ENCODE measurements around the gene RPL22. TPM values are rescaled to one million over a fixed set of nuclear protein-coding genes. Genes with fewer than 3 reads are reported as not detected.
A peak's percentile ranks its signal among the peaks of the same experiment; 100 is the strongest.

The RPL22 gene
- total and polyA plus RNA-seq, 2 of the 13 experiments (the other 11 are each of a cell fraction or from before 2014, with no cell fraction given): 214 to 545 TPM

- peak; percentile 64; the same call in 1 of the 2 replicates for TF ChIP-seq AFF4 (CRISPR knock-in tag; IDR thresholded peaks at IDR 0.05)
- TF ChIP-seq, protein P1, sequence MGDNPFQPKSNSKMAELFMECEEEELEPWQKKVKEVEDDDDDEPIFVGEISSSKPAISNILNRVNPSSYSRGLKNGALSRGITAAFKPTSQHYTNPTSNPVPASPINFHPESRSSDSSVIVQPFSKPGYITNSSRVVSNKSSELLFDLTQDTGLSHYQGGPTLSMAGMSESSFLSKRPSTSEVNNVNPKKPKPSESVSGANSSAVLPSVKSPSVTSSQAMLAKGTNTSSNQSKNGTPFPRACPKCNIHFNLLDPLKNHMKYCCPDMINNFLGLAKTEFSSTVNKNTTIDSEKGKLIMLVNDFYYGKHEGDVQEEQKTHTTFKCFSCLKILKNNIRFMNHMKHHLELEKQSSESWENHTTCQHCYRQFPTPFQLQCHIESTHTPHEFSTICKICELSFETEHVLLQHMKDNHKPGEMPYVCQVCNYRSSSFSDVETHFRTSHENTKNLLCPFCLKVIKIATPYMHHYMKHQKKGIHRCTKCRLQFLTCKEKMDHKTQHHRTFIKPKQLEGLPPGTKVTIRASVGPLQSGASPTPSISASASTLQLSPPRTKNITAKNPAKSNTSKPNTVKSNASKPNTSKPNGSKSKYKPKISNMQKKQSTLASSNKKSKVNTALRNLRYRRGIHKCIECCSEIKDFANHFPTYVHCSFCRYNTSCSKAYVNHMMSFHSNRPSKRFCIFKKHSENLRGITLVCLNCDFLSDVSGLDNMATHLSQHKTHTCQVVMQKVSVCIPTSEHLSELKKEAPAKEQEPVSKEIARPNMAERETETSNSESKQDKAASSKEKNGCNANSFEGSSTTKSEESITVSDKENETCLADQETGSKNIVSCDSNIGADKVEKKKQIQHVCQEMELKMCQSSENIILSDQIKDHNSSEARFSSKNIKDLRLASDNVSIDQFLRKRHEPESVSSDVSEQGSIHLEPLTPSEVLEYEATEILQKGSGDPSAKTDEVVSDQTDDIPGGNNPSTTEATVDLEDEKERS (CRISPR knock-in tag; IDR thresholded peaks at IDR 0.05): peak; percentile 87
- peak; percentile 81 for TF ChIP-seq MIER3 (CRISPR knock-in tag; IDR thresholded peaks at IDR 0.05; ENCODE audit: borderline replicate concordance)
- TF ChIP-seq CCAR2 (optimal IDR thresholded peaks at IDR 0.05; ENCODE audit: low read depth, low read length): peak; percentile 48
- no peak; the same call in 1 of the 2 replicates for TF ChIP-seq GLI4 (CRISPR knock-in tag; IDR thresholded peaks at IDR 0.05; ENCODE audit: borderline replicate concordance)
- no peak for TF ChIP-seq CEBPB (IDR thresholded peaks at IDR 0.05; ENCODE audit: borderline replicate concordance, low read depth, low read length)
- peak; percentile 88 for TF ChIP-seq CBFB (CRISPR knock-in tag; IDR thresholded peaks at IDR 0.05)
- TF ChIP-seq, protein P2, sequence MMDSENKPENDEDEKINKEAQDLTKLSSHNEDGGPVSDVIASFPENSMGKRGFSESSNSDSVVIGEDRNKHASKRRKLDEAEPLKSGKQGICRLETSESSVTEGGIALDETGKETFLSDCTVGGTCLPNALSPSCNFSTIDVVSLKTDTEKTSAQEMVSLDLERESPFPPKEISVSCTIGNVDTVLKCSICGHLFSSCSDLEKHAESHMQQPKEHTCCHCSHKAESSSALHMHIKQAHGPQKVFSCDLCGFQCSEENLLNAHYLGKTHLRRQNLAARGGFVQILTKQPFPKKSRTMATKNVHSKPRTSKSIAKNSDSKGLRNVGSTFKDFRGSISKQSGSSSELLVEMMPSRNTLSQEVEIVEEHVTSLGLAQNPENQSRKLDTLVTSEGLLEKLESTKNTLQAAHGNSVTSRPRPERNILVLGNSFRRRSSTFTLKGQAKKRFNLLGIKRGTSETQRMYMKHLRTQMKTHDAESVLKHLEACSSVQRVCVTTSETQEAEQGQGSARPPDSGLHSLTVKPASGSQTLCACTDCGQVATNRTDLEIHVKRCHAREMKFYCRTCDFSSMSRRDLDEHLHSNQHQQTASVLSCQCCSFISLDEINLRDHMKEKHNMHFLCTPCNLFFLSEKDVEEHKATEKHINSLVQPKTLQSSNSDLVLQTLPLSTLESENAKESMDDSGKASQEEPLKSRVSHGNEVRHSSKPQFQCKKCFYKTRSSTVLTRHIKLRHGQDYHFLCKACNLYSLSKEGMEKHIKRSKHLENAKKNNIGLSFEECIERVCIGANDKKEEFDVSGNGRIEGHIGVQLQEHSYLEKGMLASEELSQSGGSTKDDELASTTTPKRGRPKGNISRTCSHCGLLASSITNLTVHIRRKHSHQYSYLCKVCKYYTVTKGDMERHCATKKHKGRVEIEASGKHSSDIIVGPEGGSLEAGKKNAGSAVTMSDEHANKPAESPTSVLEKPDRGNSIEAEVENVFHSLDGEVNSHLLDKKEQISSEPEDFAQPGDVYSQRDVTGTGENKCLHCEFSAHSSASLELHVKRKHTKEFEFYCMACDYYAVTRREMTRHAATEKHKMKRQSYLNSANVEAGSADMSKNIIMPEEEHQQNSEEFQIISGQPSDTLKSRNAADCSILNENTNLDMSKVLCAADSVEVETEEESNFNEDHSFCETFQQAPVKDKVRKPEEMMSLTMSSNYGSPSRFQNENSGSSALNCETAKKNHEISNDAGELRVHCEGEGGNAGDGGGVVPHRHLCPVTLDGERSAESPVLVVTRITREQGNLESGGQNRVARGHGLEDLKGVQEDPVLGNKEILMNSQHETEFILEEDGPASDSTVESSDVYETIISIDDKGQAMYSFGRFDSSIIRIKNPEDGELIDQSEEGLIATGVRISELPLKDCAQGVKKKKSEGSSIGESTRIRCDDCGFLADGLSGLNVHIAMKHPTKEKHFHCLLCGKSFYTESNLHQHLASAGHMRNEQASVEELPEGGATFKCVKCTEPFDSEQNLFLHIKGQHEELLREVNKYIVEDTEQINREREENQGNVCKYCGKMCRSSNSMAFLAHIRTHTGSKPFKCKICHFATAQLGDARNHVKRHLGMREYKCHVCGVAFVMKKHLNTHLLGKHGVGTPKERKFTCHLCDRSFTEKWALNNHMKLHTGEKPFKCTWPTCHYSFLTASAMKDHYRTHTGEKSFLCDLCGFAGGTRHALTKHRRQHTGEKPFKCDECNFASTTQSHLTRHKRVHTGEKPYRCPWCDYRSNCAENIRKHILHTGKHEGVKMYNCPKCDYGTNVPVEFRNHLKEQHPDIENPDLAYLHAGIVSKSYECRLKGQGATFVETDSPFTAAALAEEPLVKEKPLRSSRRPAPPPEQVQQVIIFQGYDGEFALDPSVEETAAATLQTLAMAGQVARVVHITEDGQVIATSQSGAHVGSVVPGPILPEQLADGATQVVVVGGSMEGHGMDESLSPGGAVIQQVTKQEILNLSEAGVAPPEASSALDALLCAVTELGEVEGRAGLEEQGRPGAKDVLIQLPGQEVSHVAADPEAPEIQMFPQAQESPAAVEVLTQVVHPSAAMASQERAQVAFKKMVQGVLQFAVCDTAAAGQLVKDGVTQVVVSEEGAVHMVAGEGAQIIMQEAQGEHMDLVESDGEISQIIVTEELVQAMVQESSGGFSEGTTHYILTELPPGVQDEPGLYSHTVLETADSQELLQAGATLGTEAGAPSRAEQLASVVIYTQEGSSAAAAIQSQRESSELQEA (CRISPR knock-in tag; IDR thresholded peaks at IDR 0.05; ENCODE audit: not compliant biosample characterization): peak; percentile 86
Measured at GRCh38 chr1:6199298-6200187, at the start of gene RPL22 (continued).
